HepG2 (cell line): Measurements from ENCODE around the gene PLPPR2. TPM values are rescaled to one million over a fixed set of nuclear protein-coding genes. Genes with fewer than 3 reads are reported as not detected.

Experiments used
- ADNP ChIP-seq: sonication (generic); formaldehyde crosslinking; IDR thresholded peaks from 2 replicates; pipeline ENCODE4 v1.4.0; 2020; ENCODE audit warnings: missing genetic modification reagents
- BCLAF1 ChIP-seq: fragments of 450-650 bp; IDR thresholded peaks from 2 replicates; pipeline ENCODE4 v1.6.1; 2017; ENCODE audit warnings: mild to moderate bottlenecking
- CCAR2 ChIP-seq: fragments of 200-400 bp; formaldehyde crosslinking; optimal IDR thresholded peaks from 2 replicates; pipeline ENCODE3; 2018; ENCODE audit warnings: low read depth, mild to moderate bottlenecking, low read length, moderate library complexity
- CERS6 ChIP-seq: sonication (generic); formaldehyde crosslinking; IDR thresholded peaks from 2 replicates; pipeline ENCODE4 v1.5.0; 2020; ENCODE audit warnings: missing genetic modification reagents
- KLF9 ChIP-seq: IDR thresholded peaks from 2 replicates; pipeline ENCODE4 v1.6.1; 2016; ENCODE audit warnings: low read depth
- RAD21 ChIP-seq: fragments of 450-650 bp; formaldehyde crosslinking; IDR thresholded peaks from 2 replicates; pipeline ENCODE4 v1.5.0; 2020; ENCODE audit warnings: mild to moderate bottlenecking
- RARG ChIP-seq: sonication (generic); formaldehyde crosslinking; IDR thresholded peaks from 2 replicates; pipeline ENCODE4 v1.4.0; 2020; ENCODE audit warnings: low read depth, mild to moderate bottlenecking, missing genetic modification reagents
- RBM39 ChIP-seq: fragments of 200-400 bp; formaldehyde crosslinking; IDR thresholded peaks from one replicate; pipeline ENCODE4 v1.6.1; 2018; ENCODE audit warnings: antibody characterized with exemption, mild to moderate bottlenecking, low read depth, low read length; ENCODE audit not compliant: poor library complexity, severe bottlenecking
- SNAPC4 ChIP-seq: sonication (generic); formaldehyde crosslinking; IDR thresholded peaks from 2 replicates; pipeline ENCODE4 v1.4.0; 2020; ENCODE audit warnings: mild to moderate bottlenecking, missing genetic modification reagents
- THAP11 ChIP-seq: IDR thresholded peaks from 2 replicates; pipeline ENCODE4 v1.6.1; 2016; ENCODE audit warnings: missing biosample characterization, missing genetic modification reagents
- TMF1 ChIP-seq: sonication (generic); formaldehyde crosslinking; IDR thresholded peaks from 2 replicates; pipeline ENCODE4 v1.8.1; 2022; ENCODE audit warnings: low read depth, missing genetic modification reagents
- ZFP41 ChIP-seq: sonication (generic); formaldehyde crosslinking; IDR thresholded peaks from 2 replicates; pipeline ENCODE4 v1.4.0; 2020; ENCODE audit warnings: mild to moderate bottlenecking, missing genetic modification reagents, borderline replicate concordance
- ZNF282 ChIP-seq: fragments of 450-650 bp; IDR thresholded peaks from 2 replicates; pipeline ENCODE4 v1.6.1; 2018; ENCODE audit not compliant: partially characterized antibody
- ZNF597 ChIP-seq: sonication (generic); formaldehyde crosslinking; IDR thresholded peaks from 2 replicates; pipeline ENCODE4 v1.5.0; 2020; ENCODE audit warnings: missing genetic modification reagents
- ZSCAN20 ChIP-seq: sonication (generic); formaldehyde crosslinking; IDR thresholded peaks from 2 replicates; pipeline ENCODE4 v1.4.0; 2020; ENCODE audit warnings: missing genetic modification reagents, mild to moderate bottlenecking, borderline replicate concordance
- ZSCAN29 ChIP-seq: sonication (generic); formaldehyde crosslinking; conservative IDR thresholded peaks from 2 replicates; pipeline ENCODE4 v1.4.0; 2020; ENCODE audit warnings: mild to moderate bottlenecking, missing genetic modification reagents
- polyA plus RNA-seq, 8 experiments: library from polyadenylated mRNA; depleted of rRNA in 3 of 8; stranded (reverse) in 7 of 8; unstranded in 1 of 8; fragments of >200 nt; fragmentation: Illumina TruSeq in 4 of 8; extraction: Trizol in 4 of 8; gene quantifications; 2 replicates each; pipeline versions ENCODE4 v1.2.1 to v1.2.3, GENCODE V29; 2011 to 2016; ENCODE audit warnings: low read depth in 4 of 8, missing spikeins in 1 of 8, mixed read lengths in 1 of 8; ENCODE audit not compliant: insufficient read depth in 1 of 8
- total RNA-seq, 5 experiments: library from RNA; depleted of rRNA; stranded (reverse); fragments of >200 nt; fragmentation: Illumina TruSeq; extraction: Trizol; gene quantifications; 2 replicates each; pipeline ENCODE4 v1.2.3, GENCODE V29; 2016; ENCODE audit warnings: low read depth in 1 of 5

Gene PLPPR2
- total and polyA plus RNA-seq, 2 of the 13 experiments (the other 11 are each of a cell fraction or from before 2014, with no cell fraction given) = 1.5 to 2.1 TPM

- TF ChIP-seq BCLAF1 (no peak), ZFP41 (no peak), ZSCAN20 (CRISPR knock-in tag) (no peak), ZNF597 (CRISPR knock-in tag) (no peak), THAP11 (CRISPR knock-in tag) (no peak; the same call in 1 of the 2 replicates), KLF9 (CRISPR knock-in tag) (no peak), ZNF282 (no peak), RAD21 (CRISPR knock-in tag) (no peak), RBM39 (no peak), SNAPC4 (CRISPR knock-in tag) (no peak), CCAR2 (no peak), RARG (CRISPR knock-in tag) (no peak), CERS6 (CRISPR knock-in tag) (no peak), ADNP (CRISPR knock-in tag) (no peak), TMF1 (CRISPR knock-in tag) (no peak), ZSCAN29 (CRISPR knock-in tag) (no peak)
These were observed 15.8 kb upstream of the PLPPR2 start, which contains the start of gene RAB3D (continued) for GRCh38 chr19:11339254-11340098.
